HG02763 (cell line): Measurements from ENCODE around the gene HNRNPAB.
A peak's percentile ranks its signal among the peaks of the same experiment; 100 is the strongest.
"Not testable (repeated sequence)": the region's sequence is repeated elsewhere in the genome, so short reads cannot be mapped to it uniquely, and the experiment has no call there.

Source experiments
- ATAC-seq: cut with Tn5 transposase; IDR thresholded peaks from one replicate; pipeline ENCODE4 v1.9.1; 2021; ENCODE audit warnings: mild to moderate bottlenecking, moderate library complexity; ENCODE audit not compliant: unreplicated experiment

Gene HNRNPAB

DNA sequence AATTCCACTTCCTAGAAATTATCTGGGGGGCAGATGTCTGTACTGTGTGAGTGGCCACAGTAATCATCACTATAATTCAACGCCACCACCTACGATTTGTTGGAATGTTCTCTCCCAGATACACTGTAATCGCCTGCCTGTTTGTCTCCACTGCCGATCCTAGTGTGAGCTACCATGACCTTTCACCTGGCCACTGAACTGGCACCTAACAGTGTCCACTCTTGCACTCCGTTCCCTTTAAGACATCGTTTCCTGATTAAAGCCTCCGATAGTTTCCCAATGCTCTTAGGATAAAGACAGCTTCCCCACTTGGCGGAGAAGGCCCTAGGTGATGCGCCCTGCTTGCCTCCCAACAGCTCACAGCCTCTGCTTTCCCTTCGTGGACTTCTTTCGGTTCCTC lies 24.3 kb downstream of the HNRNPAB start:
- no peak for ATAC-seq

DNA sequence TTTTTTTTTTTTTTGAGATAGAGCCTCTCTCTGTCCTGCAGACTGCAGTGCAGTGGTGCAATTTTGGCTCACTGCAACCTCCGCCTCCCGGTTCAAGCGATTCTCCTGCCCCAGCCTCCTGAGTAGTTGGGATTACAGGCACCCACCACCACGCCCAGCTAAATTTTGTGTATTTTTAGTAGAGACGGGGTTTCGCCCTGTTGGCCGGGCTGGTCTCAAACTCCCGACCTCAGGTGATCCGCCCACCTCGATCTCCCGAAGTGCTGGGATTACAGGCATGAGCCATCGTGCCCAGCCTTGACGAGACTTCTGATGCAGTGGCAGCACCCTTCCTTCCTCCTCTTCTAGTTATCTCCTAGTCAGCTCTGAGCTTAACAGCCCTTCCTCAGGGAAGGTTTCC lies 24.8 kb downstream of the HNRNPAB start:
- ATAC-seq: not testable (repeated sequence)

DNA sequence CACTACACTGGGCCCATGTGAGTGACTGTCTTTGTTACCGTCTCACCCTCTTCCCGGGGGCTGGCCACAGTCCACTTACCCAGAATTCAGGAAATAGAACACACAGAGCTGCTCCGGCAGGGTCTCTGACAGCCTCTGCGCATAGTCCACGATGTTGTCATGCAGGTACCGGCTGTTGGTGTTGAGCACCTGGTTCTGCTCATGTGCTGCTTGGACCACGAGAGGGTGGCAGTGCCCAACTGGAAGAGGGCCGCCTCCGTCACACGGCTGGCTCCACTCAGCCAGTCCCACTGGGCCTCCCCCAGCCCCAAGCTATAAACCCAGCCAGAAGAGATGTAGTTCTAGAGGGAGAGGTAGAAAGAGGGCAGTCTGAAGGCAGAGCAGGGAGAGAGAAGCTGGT lies 25.5 kb downstream of the HNRNPAB start:
- no peak for ATAC-seq

DNA sequence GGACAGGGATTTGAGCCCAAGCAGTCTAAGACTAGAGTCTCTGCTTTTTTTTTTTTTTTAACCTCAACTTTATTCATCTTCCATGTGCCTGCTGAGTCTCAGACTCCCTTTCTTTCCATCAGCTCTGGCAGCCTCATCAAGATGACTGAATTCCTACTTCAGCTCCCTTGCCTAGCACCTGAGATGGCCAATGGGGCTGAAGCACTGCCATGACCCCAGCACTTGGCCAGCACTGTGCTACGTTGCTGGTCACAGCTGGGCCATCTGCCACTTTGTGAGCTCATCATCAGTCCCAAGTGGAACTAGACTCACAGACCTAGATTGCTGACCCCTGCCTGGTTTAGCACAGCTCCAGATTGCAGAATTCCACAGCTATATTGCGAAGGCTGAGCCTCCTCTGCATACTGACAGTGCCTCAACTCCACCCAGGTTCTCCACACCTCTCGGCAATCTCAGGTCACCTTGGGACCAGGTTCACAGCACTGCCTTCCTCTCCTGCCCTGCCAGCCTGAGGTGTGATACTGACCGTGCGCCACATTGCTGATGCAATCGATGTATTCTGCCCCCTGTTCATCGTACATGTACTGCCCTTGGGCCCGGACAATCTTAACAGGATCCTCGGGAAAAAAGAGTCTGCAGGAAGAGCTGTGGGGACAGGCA lies 26.7 kb downstream of the HNRNPAB start:
- ATAC-seq: no peak

DNA sequence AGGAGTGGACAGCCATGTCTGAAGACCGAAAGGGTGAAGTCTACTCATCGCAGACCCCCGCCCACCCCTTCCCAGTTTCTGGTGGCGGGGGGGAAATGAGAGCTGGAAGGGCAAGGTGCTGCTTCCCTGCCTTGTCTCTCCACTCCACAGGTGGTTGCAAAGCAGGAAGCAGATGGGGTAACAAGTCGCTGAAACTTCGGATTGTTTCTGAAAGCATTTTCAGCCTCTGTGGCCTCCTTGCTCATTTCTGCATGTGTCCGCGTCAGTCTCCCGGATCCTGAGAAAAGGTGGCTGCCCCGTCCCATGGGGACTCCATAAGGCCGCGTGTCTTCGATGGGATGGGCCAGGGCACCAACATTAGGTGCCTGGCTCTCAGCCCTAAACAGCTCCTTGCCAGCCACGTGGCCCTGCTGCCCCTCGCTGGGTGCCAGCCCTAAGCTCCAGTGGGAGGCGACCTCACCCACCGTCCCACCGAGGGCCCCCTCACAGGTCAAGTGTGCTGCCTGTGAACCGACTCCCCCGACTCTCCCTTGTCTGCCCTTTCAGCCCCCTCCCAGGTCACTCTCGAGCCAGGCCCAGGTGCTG lies 27.3 kb downstream of the HNRNPAB start:
- no peak for ATAC-seq

DNA sequence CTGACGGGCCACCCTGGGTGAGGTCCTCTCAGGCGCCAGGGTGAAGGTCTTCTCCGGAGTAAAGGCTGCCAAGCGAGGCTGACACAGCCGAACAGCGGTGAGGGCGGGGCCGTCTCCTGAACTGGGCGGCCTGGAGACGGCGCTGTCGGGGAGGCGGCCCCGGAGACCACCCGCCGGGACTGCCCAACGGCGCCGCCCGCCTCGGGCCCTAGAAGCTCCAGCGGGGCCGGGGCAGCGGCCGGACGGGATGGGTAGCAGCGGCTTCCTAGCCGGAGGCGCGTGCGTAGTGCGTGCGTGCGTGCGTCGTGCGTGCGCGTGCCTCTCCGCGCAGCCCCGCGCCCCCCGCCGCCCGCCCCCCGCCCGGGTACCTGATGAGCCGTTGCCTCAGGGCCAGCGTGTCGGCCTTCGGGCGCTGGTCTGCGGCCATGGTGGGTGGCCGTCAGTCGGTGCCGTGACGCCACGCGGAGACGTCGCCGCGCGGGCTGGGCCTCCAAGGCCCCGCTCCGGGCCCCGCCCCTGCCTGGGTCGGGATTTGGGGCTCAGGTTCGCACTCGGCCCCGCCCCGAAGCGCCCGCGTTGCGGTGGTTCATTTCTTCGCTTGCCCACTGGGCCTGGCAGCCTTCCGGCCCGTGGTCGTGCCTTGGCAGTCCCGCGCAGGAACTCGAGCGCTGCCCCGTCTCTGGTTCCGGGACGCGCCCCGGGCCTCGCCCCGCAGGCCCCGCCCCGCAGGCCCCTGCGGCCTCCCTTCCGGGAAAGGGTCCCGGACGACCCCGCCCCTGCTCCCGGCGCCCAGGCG lies 28.0 kb downstream of the HNRNPAB start, which contains the start of gene PHYKPL:
Gene PHYKPL (minus strand): TSS at position 679 of the 796 bp plus-strand sequence. CDS start 252 bp downstream, at position 427.
- ATAC-seq: peak; percentile 68

DNA sequence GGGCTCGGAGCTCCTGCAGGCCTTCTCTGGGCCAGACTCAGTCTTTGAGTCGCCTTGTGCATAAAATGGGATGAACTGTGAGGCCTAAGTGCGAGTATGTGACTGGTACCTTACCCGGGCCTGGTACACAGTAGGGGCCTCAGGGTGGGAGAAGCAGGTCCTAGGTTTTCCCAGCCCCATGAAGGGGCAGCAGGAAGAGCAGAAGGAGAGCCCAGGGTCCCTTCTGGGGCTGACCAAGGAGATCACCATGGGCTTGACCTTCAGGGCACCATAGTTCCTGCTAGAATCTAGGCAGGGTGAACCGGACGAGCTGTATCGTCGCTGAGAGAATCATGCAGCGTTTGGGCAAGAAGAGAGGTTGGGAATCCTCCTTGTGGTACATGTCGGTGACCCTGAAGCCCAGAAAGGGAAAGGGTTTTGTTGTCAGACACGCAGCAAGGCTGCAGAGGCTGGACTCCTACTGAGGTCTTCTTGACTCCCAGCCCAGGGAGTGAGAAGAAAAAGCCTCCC lies 28.6 kb downstream of the HNRNPAB start:
- ATAC-seq: no peak

DNA sequence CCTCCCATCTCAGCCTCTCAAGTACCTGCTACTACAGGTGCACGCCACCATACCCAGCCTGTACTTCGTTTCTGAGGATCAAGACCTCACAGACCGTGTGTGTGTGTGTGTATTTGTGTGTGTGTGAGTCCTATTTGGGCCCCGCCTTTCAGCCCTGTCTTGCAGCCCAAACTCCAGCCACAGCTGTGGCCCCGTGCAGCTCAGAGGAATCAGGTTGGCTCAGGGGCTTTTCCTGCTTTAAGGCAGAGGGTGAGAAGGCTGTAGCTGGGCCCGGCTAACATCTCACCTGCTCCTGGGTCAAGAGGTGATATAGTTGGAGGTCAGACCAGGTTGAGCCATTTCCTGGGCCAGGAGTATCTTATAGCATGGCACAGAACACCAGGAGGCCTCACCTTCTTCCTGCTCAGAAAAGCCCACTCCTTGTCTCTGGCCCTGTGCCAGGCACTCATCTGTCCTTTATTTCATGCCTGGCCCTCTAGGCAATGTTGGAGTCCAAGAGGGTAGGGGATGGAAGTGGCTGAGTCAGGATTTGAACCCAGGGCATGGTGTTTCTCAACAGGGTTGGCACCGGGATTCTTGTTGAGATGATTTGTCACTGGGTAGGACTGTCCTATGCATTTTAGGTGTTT lies 29.9 kb downstream of the HNRNPAB start:
- ATAC-seq: no peak

DNA sequence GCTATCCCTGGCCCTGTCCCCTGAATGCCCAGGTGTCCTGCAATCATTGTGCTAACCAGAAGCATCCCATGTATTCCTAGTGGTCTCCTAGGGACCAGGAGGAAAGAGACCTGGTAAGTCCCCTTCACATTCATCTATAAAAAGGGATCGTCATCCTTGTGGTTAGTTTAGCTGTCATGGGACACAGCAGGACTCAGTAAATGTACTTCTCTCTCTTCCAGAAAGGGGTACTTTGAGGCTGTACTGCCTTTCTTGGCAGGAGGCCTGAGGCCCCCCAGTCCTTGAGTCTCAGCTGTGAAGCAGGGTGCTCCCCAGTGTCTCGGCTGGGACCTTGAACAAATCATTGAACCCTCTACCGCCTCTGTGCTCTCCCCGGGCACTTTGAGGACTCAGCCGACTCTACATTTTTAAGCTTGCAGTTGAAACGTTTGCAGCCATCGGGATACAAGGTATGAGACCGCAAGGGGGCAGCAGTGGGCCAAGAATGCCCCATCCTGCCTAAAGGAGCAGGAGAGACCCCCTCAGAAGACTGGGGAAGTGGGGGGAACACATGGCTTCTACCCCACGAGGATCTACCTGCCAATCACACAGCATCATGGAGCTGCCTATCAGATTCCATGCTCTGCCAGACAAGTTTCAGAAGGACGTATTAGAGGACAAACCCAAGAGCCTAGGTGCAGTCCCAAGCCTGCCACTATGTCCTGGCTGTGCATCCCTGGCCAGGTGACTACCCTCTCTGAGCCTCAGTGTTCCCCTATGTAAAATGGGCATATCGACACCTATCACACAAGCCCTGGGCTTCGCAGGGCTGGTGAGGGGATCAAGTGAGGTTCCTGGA lies 30.6 kb downstream of the HNRNPAB start:
- ATAC-seq: no peak

DNA sequence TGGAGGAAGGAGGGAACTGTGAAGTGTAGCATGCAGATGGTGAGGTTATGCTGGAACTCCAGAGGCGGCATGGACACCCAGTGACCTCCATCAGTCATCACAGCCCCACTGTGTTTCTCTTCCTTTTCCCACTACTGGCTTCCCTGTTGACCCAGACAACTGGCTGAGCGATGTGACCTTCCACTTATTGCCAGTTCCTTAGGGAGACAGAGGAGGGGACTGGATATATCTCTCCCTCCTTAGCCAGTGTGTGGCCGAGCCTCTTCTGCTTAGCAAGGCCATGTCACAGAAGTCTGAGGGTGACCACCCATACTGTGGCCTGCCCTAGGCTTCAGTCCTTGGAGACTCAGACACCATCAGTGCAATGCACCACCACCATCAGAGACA lies 31.2 kb downstream of the HNRNPAB start:
- ATAC-seq: no peak

DNA sequence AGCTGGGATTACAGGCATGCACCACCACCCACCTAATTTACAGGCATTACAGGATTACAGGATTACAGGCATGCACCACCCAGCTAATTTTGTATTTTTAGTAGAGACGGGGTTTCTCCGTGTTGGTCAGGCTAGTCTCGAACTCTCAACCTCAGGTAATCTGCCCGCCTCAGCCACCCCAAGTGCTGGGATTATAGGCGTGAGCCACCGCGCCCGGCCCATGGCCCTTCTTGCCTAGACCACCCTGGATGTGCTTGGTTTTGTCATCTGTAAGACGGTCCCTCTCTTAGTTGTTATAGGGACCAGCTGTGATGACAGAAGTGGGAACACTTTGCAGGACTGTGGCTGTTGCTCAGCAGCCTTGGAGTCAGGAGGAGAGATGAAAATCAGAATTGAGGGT lies 31.8 kb downstream of the HNRNPAB start:
- ATAC-seq: no peak

DNA sequence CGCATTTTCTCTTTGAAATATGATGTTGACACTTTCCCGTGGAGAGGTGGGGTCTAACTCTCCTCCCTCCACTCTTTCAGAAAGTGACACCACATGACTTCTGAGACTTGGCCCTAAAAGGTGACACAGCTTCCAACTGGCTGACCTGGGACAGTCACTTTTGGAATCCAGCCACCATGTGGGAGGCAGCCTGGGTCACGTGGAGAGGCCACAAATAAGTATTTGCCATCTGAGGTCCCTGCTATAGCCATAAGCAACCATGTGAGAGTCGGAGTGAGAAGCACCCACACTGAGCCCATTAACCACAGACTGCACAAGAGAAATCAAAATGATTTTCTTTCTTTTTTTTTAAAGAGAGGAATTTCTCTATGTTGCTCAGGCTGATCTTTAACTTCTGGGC lies 32.3 kb downstream of the HNRNPAB start:
- no peak for ATAC-seq

DNA sequence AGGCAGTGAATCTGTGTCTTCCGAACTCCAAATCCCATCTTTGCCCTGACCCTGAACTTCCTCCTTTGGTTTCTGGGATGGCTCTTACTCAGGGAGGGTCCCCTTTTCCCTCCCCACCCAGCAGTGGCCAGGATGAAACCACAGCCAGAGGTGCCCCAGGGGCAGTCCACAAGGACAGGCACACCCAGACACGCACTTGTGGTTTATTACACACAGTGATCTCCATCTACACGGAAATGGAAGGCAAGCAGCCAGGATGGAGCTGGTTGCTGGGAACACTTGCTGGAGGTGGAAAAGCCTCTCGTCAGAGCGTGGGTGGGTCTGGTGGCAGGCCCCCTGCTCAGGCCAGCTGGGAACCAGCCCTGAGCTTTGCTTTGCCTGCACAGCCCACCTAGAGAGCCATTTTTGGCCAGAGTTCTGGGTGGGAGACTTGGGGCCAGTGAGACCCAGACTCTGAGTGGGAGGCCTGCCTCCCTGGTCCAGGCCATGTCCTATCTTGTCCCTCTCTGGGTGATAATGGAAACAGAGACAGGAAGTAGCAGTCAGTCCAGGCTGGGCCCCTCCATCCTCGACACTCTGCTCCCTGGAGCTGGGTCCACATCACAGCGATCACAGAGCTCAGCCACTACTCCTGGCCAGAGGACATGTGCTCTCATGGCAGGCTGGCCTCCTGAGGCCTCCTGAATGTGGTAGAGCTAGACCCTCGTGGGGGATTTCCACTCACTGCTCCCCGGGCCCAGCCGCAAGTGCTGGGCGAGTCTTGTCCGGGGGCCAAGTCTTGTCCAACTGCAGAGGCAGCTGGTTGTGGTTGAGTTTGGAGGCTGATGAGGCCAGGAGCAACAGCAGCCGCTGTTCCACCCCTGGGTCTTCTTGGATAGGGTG lies 33.3 kb downstream of the HNRNPAB start:
- ATAC-seq: no peak

DNA sequence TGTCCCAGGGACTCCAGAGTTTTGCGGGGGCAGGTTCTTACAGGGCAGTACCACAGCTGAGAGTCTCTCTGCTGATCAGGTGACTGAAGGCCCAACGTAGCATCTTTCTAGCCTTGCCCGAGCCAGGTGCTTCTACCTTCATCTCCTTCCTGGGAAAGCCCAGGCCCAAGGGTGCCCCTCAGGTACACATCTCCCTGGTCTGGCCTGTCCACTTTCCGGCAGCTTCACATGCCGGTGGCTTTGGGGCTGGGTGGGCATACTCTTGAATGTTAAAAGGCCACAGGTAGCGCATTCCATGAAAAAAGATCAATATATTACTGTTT lies 33.9 kb downstream of the HNRNPAB start:
- no peak for ATAC-seq

DNA sequence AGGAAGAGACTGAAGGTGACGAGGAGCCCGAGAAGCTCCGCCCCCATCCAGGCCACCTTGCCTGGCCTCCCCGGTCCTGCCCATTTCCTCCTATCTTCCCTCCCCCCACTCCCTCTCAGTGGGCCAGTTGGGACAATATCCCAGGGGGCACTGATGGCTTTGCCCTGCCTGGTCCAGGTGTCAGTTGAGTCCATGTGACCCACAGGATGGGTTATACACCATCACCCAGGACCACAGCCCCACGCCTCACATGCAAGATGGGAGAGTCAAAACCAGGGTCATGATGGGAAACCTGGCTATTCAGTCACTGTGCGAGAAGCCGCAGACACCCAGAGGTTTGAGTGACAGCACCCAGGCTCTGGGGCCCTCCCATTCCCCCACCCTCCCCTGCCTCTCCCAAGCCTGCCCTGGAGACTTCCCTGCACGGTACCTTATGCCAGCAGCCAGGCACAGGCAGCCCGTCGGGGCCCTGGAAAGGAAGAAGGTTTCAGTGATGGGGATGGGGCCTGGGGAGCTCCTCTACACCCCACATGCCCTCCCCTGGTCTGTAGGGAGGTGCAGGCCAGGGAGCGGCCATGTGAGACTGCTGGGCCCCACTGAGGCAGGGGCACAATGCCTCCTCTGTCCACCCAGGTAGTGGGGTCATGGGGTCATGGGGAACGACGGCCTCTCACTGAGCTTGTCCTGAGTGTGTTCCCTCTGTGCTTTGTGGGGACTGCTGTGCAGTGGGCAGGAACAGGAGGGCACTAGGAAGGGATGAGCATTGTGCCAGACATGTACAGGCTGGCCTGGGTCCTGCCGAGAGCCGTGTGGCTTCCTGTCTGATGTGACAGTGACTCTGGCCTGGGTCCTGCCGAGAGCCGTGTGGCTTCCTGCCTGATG lies 34.6 kb downstream of the HNRNPAB start:
- no peak for ATAC-seq

DNA sequence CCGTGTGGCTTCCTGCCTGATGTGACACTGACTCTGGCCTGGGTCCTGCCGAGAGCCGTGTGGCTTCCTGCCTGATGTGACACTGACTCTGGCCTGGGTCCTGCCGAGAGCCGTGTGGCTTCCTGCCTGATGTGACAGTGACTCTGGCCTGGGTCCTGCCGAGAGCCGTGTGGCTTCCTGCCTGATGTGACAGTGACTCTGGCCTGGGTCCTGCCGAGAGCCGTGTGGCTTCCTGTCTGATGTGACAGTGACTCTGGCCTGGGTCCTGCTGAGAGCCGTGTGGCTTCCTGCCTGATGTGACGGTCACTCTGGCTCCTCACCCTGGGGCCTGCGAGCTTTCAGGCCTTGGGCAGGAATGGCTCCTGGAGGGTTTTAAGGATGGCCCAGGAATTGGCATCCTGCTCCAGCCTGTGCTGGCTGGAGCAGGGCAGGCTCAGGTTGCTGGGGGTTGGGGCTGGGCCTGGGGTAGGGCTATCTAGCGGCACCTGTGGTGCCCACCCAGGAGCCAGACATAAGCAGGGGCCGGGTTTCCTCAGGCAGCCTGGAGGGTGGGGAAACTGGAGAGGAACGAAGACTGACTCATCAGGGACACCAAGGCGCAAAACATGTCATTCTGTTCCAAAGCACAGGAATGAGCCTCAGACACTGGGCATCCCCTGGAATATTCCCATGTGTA lies 35.4 kb downstream of the HNRNPAB start:
- not testable (repeated sequence) for ATAC-seq

DNA sequence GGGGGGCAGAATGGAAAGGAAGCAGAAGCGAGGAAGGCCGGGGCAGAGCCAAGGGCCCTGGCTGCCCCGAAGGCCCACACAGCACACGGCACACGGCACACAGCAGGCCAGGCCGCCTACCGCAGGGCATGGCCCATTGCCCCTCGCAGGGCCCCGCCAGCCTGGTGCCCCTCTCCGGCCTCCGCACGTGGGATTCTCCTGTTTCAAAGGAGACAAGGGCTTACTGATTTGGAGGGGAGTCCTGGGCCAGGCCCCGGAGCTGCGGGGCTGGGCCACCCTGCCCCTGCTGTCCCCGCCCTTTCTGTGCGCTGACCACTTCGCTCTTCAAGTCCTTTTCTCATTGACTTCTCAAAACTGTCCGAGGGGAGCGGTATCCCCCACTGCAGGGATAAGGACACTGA lies 36.0 kb downstream of the HNRNPAB start:
- ATAC-seq: no peak

DNA sequence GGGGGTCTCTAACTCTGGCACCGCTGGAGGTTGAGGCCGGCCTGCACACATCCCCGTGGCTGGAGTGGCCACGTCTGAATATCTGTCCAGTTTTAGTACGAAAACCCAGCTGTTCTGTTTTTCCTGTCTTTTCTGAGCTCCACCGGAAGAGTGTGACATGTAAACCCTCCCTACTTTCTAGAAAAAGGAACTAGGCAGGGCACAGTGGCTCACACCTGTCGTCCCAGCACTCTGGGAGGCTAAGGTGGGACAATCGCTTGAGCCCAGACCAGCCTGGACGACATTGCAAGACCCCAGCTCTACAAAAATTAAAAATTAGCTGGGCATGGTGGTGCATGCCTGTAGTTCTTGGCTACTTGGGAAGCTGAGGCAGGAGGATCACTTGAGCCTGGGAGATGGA lies 36.4 kb downstream of the HNRNPAB start:
- no peak for ATAC-seq
